ENCODE data around the gene SMIM35.

DNA sequence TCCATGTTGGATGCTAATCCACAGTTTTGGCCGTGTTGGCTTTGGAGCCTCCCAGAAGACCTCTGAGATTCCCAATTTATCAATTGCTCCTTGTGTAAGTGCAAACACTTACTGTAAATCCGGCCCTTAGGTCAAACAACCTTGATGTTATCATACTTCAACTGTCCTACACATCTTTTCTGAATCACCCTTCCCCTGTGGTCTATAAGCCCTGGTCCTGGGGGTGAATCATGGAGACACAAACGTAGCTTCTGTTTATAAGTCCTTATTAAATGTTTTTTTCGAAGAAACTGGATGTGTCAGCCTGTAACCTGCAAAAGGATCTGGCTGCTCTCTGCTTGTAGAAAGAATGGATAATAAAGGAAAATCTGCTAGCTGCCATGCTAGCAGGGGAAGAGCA lies 102.3 kb downstream of the SMIM35 start:
- TF ChIP-seq, protein P1, sequence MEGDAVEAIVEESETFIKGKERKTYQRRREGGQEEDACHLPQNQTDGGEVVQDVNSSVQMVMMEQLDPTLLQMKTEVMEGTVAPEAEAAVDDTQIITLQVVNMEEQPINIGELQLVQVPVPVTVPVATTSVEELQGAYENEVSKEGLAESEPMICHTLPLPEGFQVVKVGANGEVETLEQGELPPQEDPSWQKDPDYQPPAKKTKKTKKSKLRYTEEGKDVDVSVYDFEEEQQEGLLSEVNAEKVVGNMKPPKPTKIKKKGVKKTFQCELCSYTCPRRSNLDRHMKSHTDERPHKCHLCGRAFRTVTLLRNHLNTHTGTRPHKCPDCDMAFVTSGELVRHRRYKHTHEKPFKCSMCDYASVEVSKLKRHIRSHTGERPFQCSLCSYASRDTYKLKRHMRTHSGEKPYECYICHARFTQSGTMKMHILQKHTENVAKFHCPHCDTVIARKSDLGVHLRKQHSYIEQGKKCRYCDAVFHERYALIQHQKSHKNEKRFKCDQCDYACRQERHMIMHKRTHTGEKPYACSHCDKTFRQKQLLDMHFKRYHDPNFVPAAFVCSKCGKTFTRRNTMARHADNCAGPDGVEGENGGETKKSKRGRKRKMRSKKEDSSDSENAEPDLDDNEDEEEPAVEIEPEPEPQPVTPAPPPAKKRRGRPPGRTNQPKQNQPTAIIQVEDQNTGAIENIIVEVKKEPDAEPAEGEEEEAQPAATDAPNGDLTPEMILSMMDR (IDR thresholded peaks at IDR 0.05) = no peak
- TF ChIP-seq POLR2A (IDR thresholded peaks at IDR 0.05) = no peak
